Keratinocyte (primary cell): ENCODE results near the gene TIAM1. TPM values are rescaled to one million over a fixed set of nuclear protein-coding genes. Genes with fewer than 3 reads are reported as not detected.

Source experiments
- DNase-seq: peaks from one replicate; pipeline ENCODE4 v3.0.0-alpha.2; 2011; ENCODE audit warnings: low read depth, missing footprints, low spot score
- FAIRE-seq: peaks from 2 replicates; lab custom pipeline; 2011; peaks lifted over from hg19 to GRCh38; lab: Jason Lieb, UNC
- H2AFZ ChIP-seq: 2 replicates; pipeline ENCODE4 v1.6.0; 2012; ENCODE audit warnings: low read length, control low read depth, inconsistent platforms; ENCODE audit not compliant: control insufficient read depth
- H3K27ac ChIP-seq: 2 replicates; pipeline ENCODE4 v1.5.1; 2011; ENCODE audit warnings: low read length; ENCODE audit not compliant: control insufficient read depth, insufficient read depth
- H3K27me3 ChIP-seq: 3 replicates; pipeline ENCODE4 v1.6.0; 2011; ENCODE audit warnings: low read length; ENCODE audit not compliant: control insufficient read depth, insufficient read depth; ENCODE audit errors: extremely low read depth
- H3K36me3 ChIP-seq, 2 experiments: 2 replicates in 1 of 2; 3 replicates in 1 of 2; pipeline ENCODE4 v1.5.1; 2011; ENCODE audit warnings: low read length in 2 of 2, mild to moderate bottlenecking in 1 of 2; ENCODE audit not compliant: control insufficient read depth in 2 of 2, insufficient read depth in 2 of 2; ENCODE audit errors: extremely low read depth in 1 of 2
- H3K4me1 ChIP-seq: 3 replicates; pipeline ENCODE4 v1.5.1; 2011; ENCODE audit warnings: low read length; ENCODE audit not compliant: control insufficient read depth, insufficient read depth; ENCODE audit errors: extremely low read depth
- H3K4me2 ChIP-seq: 3 replicates; pipeline ENCODE4 v1.6.0; 2011; ENCODE audit warnings: low read depth, low read length; ENCODE audit not compliant: control insufficient read depth, insufficient read depth; ENCODE audit errors: extremely low read depth
- H3K4me3 ChIP-seq, 3 experiments: fragments of 200-600 bp in 1 of 3; sonication (generic) in 1 of 3; 2 replicates in 2 of 3; 3 replicates in 1 of 3; pipeline ENCODE4 v1.5.1; 2011 to 2016; ENCODE audit warnings: low read length in 3 of 3, mild to moderate bottlenecking in 3 of 3, control low read depth in 2 of 3, inconsistent platforms in 1 of 3, low read depth in 1 of 3, mixed read lengths in 1 of 3, mixed run types in 1 of 3, moderate library complexity in 1 of 3; ENCODE audit not compliant: control insufficient read depth in 2 of 3, insufficient read depth in 2 of 3; ENCODE audit errors: extremely low read depth in 1 of 3
- H3K79me2 ChIP-seq: 2 replicates; pipeline ENCODE4 v1.6.0; 2012; ENCODE audit warnings: low read length; ENCODE audit not compliant: control insufficient read depth, insufficient read depth
- H3K9ac ChIP-seq: 3 replicates; pipeline ENCODE4 v1.6.0; 2011; ENCODE audit warnings: low read length; ENCODE audit not compliant: control insufficient read depth, insufficient read depth; ENCODE audit errors: extremely low read depth
- H3K9me1 ChIP-seq: 3 replicates; pipeline ENCODE4 v1.6.0; 2011; ENCODE audit warnings: low read length; ENCODE audit not compliant: control insufficient read depth, insufficient read depth; ENCODE audit errors: extremely low read depth
- H3K9me3 ChIP-seq: 2 replicates; pipeline ENCODE4 v1.5.1; 2012; ENCODE audit warnings: low read depth, low read length; ENCODE audit not compliant: control insufficient read depth
- H4K20me1 ChIP-seq: 3 replicates; pipeline ENCODE4 v1.6.0; 2011; ENCODE audit warnings: low read length; ENCODE audit not compliant: control insufficient read depth, insufficient read depth; ENCODE audit errors: extremely low read depth
- CTCF ChIP-seq, 3 experiments: IDR thresholded peaks in 1 of 3; conservative IDR thresholded peaks in 1 of 3; optimal IDR thresholded peaks in 1 of 3; 2 replicates in 2 of 3; 3 replicates in 1 of 3; pipeline versions ENCODE3 to v1.5.1; 2011; ENCODE audit warnings: low read length in 3 of 3, mild to moderate bottlenecking in 3 of 3, moderate library complexity in 2 of 3, control low read depth in 1 of 3, inconsistent platforms in 1 of 3; ENCODE audit not compliant: insufficient read depth in 2 of 3; ENCODE audit errors: extremely low read depth in 1 of 3
- EZH2 ChIP-seq: IDR thresholded peaks from one replicate; pipeline ENCODE4 v1.6.1; 2012; ENCODE audit warnings: inconsistent platforms, mild to moderate bottlenecking, low read length, moderate library complexity
- dilution Hi-C: fragments of 300-500 bp; cut with MboI; formaldehyde crosslinking; loops from one replicate; pipeline ENCODE4 v1.7.0; 2020; ENCODE audit warnings: low sequenced_read_pairs; ENCODE audit not compliant: extremely low pct_ligation_motif_present
- polyA plus RNA-seq, 5 experiments: library from polyadenylated mRNA; depleted of rRNA in 3 of 5; stranded (reverse) in 3 of 5; stranded (forward) in 1 of 5; unstranded in 1 of 5; fragments of >200 nt; gene quantifications; 1 replicate in 1 of 5; 2 replicates in 3 of 5; 3 replicates in 1 of 5; pipeline versions ENCODE4 v1.2.1 to v1.2.3, GENCODE V29; 2011 to 2012; ENCODE audit warnings: missing spikeins in 2 of 5, low read depth in 1 of 5, low replicate concordance in 1 of 5

Gene TIAM1
- polyA plus RNA-seq, 1 donor (not counting 4 experiments of a cell fraction or from before 2014, with no cell fraction given) = 8.3 TPM

DNA sequence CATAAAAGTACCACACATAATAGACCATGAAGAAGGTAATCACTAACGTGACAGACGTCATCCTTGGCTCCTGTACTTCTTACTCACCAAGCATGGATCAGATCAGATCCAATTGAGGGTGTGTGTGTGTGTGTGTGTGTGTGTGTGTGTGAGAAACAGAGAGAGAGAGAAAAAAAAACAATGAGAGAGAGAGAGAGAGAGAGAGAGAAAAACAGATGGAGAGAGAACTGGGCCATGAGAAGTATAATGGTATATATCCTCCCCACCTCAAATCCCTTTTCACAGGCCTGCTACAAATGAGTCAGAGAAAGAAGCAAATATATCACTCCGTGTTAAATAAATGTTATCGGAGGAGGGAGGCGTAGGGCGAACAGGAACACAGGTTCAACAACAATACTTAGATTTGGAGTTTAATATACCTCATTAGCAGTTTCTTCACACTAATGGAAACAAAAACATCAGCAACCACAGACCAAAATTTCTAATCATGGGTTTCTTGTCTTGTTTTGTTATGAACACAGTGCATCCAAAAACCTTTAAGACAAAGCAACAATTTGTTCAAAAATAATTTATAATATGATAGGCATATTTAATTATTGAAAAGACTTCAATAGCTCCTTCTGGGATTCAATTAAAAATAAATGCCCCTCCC lies 45.3 kb downstream of the TIAM1 start:
- no peak for FAIRE-seq
- Histone ChIP-seq H4K20me1 (no peaks in the 10 kb centered on the region), H3K4me2 (peak overlapping the region; percentile 67), H3K27ac (peak overlapping the region; percentile 66), H3K27me3 (no peaks in the 10 kb centered on the region), H3K79me2 (no peaks in the 10 kb centered on the region), H3K4me3 (no peak overlapping the region), H2AFZ (peak overlapping the region; percentile 30), H3K9me1 (no peaks in the 10 kb centered on the region), H3K36me3 (no peaks in the 10 kb centered on the region), H3K4me1 (peaks cover 30% of the 10 kb centered on the region), H3K9me3 (no peaks in the 10 kb centered on the region), H3K9ac (peak overlapping the region; percentile 42)
- dilution Hi-C loops = no loop called here
- DNase-seq = no peak
- TF ChIP-seq EZH2 (no peak), CTCF (optimal IDR thresholded peaks at IDR 0.05 in 1 of 3, IDR thresholded peaks at IDR 0.05 in 1 of 3, conservative IDR thresholded peaks at IDR 0.05 in 1 of 3; ENCODE audit: extremely low read depth in 1 of 3, insufficient read depth in 2 of 3, low read length in 3 of 3) (no peak)

GRCh38 chr21:31297806-31298205 lies 46.3 kb downstream of the TIAM1 start:
- no peaks in the 10 kb centered on the region for H3K36me3 ChIP-seq
- no peak for FAIRE-seq
- no peak for TF ChIP-seq CTCF (optimal IDR thresholded peaks at IDR 0.05 in 1 of 3, IDR thresholded peaks at IDR 0.05 in 1 of 3, conservative IDR thresholded peaks at IDR 0.05 in 1 of 3; ENCODE audit: extremely low read depth in 1 of 3, insufficient read depth in 2 of 3, low read length in 3 of 3)
- TF ChIP-seq EZH2 = no peak

More at GRCh38 chr21:31297806-31298205, 46.3 kb downstream of the TIAM1 start:
- no peak overlapping the region for H2AFZ ChIP-seq
- no peak for DNase-seq
- peak overlapping the region; percentile 66 for H3K27ac ChIP-seq
- no peaks in the 10 kb centered on the region for H4K20me1 ChIP-seq
- H3K4me1 ChIP-seq = peaks cover 35% of the 10 kb centered on the region
- H3K9ac ChIP-seq = no peak overlapping the region
- H3K9me1 ChIP-seq = no peaks in the 10 kb centered on the region
- H3K9me3 ChIP-seq = no peaks in the 10 kb centered on the region
- H3K79me2 ChIP-seq = no peaks in the 10 kb centered on the region
- no peaks in the 10 kb centered on the region for H3K27me3 ChIP-seq
- dilution Hi-C loops = no loop called here
- no peak overlapping the region for H3K4me3 ChIP-seq
- H3K4me2 ChIP-seq = no peak overlapping the region
